A549 (cell line): ENCODE measurements around the gene ZSWIM7.
A peak's percentile ranks its signal among the peaks of the same experiment; 100 is the strongest.

Experiments
- CHD2 ChIP-seq: fragments of 150-350 bp; IDR thresholded peaks from 2 replicates; pipeline ENCODE4 v1.6.1; 2014; ENCODE audit warnings: low read length; ENCODE audit not compliant: partially characterized antibody
- CTCF ChIP-seq: fragments of >200 bp; sonication (Bioruptor Twin); formaldehyde crosslinking; IDR thresholded peaks from 3 replicates; pipeline ENCODE4 v1.5.1; 2016
- JUN ChIP-seq, 2 experiments: fragments of >200 bp; sonication (Bioruptor Twin); formaldehyde crosslinking; IDR thresholded peaks; 2 replicates in 1 of 2; 3 replicates in 1 of 2; pipeline ENCODE4 v1.6.1; 2016 to 2017
- NPAS2 ChIP-seq: fragments of 250-450 bp; sonication (Bioruptor Pico); IDR thresholded peaks from 2 replicates; pipeline ENCODE4 v1.8.0; 2022; ENCODE audit warnings: mild to moderate bottlenecking, moderate library complexity, borderline replicate concordance
- POLR2A ChIP-seq: IDR thresholded peaks from 2 replicates; pipeline ENCODE4 v1.6.1; 2012; ENCODE audit warnings: mild to moderate bottlenecking, low read length
- POLR2AphosphoS2 ChIP-seq: conservative IDR thresholded peaks from 2 replicates; pipeline ENCODE4 v1.6.1; 2012; ENCODE audit warnings: low read length, improper control_type of control experiment, inconsistent platforms
- REST ChIP-seq: fragments of 200-600 bp; sonication (generic); IDR thresholded peaks from 2 replicates; pipeline ENCODE4 v1.6.1; 2016; ENCODE audit warnings: antibody characterized with exemption, mild to moderate bottlenecking, moderate library complexity
- RFX5 ChIP-seq: fragments of 450-650 bp; IDR thresholded peaks from 2 replicates; pipeline ENCODE4 v1.7.1; 2014; ENCODE audit warnings: antibody characterized with exemption, mild to moderate bottlenecking, moderate library complexity
- TF ChIP-seq, protein P1 (sequence below): IDR thresholded peaks from 2 replicates; pipeline ENCODE4 v1.6.1; 2012
- TF ChIP-seq, protein P2 (sequence below): IDR thresholded peaks from 2 replicates; pipeline ENCODE4 v1.6.1; 2012

DNA sequence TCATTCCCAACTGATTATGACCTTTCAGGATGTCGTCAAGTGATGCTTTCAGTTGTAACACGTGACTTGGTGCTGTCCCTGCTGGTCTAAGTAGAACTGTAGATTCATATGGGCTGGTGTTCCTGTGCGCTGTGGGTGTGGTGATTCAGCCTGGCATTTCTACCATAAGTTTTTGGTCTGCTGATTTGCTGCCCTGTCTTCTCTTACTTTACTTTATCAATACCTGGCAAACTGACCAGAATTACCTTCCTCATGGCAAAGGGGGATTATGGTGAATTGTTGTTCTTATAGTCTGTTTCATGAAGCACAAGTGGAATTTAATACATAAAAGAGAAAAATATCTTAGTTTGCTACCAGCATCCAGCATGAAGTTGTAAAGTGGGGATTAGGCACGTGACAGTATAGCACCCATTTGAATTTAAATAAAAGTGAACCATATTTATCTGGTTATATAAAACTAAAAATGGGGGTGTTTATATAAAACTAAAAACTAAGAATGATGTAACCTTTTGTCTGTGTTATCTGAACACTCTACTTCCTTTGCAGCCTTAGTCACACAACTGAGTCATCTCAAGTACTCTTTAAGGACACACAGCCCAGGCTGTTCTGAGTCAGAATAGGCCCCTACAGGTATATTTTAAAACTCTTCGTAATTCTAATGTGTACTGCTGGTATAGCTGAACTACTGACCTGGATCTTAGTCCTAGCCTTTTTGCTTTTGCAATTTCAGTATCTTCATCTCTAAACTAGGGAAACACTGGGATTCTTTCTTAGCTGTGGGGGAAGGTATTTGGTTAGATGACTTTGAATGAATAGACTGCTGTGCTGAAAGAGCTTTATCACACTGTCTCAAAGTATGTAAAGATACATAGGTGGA, 28.4 kb upstream of the ZSWIM7 start:
- TF ChIP-seq JUN (IDR thresholded peaks at IDR 0.05) = peak; percentile 74 to 77; a peak in 4 of 5 replicates
- TF ChIP-seq, protein P1, sequence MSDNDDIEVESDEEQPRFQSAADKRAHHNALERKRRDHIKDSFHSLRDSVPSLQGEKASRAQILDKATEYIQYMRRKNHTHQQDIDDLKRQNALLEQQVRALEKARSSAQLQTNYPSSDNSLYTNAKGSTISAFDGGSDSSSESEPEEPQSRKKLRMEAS = peak; percentile 18; the same call in 1 of the 2 replicates
- TF ChIP-seq CTCF = no peak
- TF ChIP-seq NPAS2 (CRISPR knock-in tag) = no peak
- TF ChIP-seq CHD2 = no peak
- TF ChIP-seq REST = no peak
- peak; percentile 76 for TF ChIP-seq POLR2AphosphoS2
- 0 out of 2 replicates have a peak, but pooled peaks have one; percentile 36 for TF ChIP-seq RFX5
- no peak for TF ChIP-seq POLR2A
- TF ChIP-seq, protein P2, sequence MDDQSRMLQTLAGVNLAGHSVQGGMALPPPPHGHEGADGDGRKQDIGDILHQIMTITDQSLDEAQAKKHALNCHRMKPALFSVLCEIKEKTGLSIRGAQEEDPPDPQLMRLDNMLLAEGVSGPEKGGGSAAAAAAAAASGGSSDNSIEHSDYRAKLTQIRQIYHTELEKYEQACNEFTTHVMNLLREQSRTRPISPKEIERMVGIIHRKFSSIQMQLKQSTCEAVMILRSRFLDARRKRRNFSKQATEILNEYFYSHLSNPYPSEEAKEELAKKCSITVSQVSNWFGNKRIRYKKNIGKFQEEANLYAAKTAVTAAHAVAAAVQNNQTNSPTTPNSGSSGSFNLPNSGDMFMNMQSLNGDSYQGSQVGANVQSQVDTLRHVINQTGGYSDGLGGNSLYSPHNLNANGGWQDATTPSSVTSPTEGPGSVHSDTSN = no peak
